Measurements from ENCODE around the gene PCNX4.

The PCNX4 gene

GRCh38 chr14:60102389-60102788, 10.7 kb downstream of the PCNX4 start:
- DNase-seq = no peak

- no peak for DNase-seq
Observed at GRCh38 chr14:60106339-60106738, 14.6 kb downstream of the PCNX4 start.

GRCh38 chr14:60107477-60107876, 15.8 kb downstream of the PCNX4 start:
- no peak for DNase-seq

- no peak for DNase-seq
Observed at GRCh38 chr14:60111732-60112131, 20.0 kb downstream of the PCNX4 start.

GRCh38 chr14:60114881-60115280, 23.2 kb downstream of the PCNX4 start:
- no peak for DNase-seq

GRCh38 chr14:60116181-60116580, 24.5 kb downstream of the PCNX4 start:
- no peak for DNase-seq

- no peak for DNase-seq
Observed at GRCh38 chr14:60125918-60126317, 34.2 kb downstream of the PCNX4 start.

- no peak for DNase-seq
Observed at GRCh38 chr14:60133487-60133886, 41.8 kb downstream of the PCNX4 start.

- DNase-seq = no peak
Observed at GRCh38 chr14:60134702-60135101, 43.0 kb downstream of the PCNX4 start.

GRCh38 chr14:60151715-60152114, 60.0 kb downstream of the PCNX4 start:
- DNase-seq = peak; percentile 67

- DNase-seq = peak; percentile 17
Observed at GRCh38 chr14:60153991-60154390, 62.3 kb downstream of the PCNX4 start.

- DNase-seq = no peak
Observed at GRCh38 chr14:60154671-60155070, 62.9 kb downstream of the PCNX4 start.

GRCh38 chr14:60160422-60160821, 68.7 kb downstream of the PCNX4 start:
- DNase-seq = no peak

GRCh38 chr14:60161196-60162107, 69.7 kb downstream of the PCNX4 start:
- DNase-seq = no peak

GRCh38 chr14:60163693-60164092, 72.0 kb downstream of the PCNX4 start:
- no peak for DNase-seq

- no peak for DNase-seq
Observed at GRCh38 chr14:60164404-60164711, 72.6 kb downstream of the PCNX4 start.

GRCh38 chr14:60164712-60165546, 73.2 kb downstream of the PCNX4 start, which contains the start of gene DHRS7:
DHRS7 (minus strand) TSS chr14:60165398; CDS start chr14:60165309, 89 bp downstream.
- DNase-seq = peak; percentile 79

- DNase-seq = no peak
Observed at GRCh38 chr14:60165547-60165876, 73.8 kb downstream of the PCNX4 start.

- no peak for DNase-seq
Observed at GRCh38 chr14:60166142-60166541, 74.4 kb downstream of the PCNX4 start.

- no peak for DNase-seq
Observed at GRCh38 chr14:60169722-60170121, 78.0 kb downstream of the PCNX4 start.

GRCh38 chr14:60170948-60171347, 79.2 kb downstream of the PCNX4 start:
- DNase-seq = no peak

GRCh38 chr14:60171690-60172089, 80.0 kb downstream of the PCNX4 start:
- no peak for DNase-seq

GRCh38 chr14:60174352-60175254, 82.9 kb downstream of the PCNX4 start:
- DNase-seq = no peak
